Adrenal gland (tissue), 12 donors: ENCODE data around the gene CTDSP1. TPM values are rescaled to one million over a fixed set of nuclear protein-coding genes. Genes with fewer than 3 reads are reported as not detected.

Experiments used
- DNase-seq, 7 donors: peaks; one replicate each; pipeline ENCODE4 v3.0.0-alpha.2; 2019 to 2020
- H3K27ac ChIP-seq, 5 donors: fragments of 200-600 bp; sonication (generic) in 4 of 5; 1 replicate in 3 of 5; 2 replicates in 2 of 5; pipeline versions ENCODE4 v1.5.1 to v1.8.0; 2016 to 2020; ENCODE audit warnings: mild to moderate bottlenecking in 1 of 5
- H3K27me3 ChIP-seq: fragments of 200-600 bp; 2 replicates; pipeline ENCODE4 v1.8.0; 2021
- H3K36me3 ChIP-seq, 2 donors: fragments of 200-600 bp; replicated peaks in 1 of 2; 1 replicate in 1 of 2; 2 replicates in 1 of 2; pipeline versions ENCODE4 v1.5.1 to v1.8.0; 2018 to 2022
- H3K4me1 ChIP-seq, 2 donors: fragments of 200-600 bp; replicated peaks in 1 of 2; 1 replicate in 1 of 2; 2 replicates in 1 of 2; pipeline versions ENCODE4 v1.5.1 to v1.8.0; 2018 to 2021
- H3K4me3 ChIP-seq, 4 donors: fragments of 200-600 bp; sonication (generic) in 3 of 4; one replicate each; pipeline ENCODE4 v1.5.1; 2016 to 2018
- H3K9me3 ChIP-seq, 3 donors: fragments of 200-600 bp; sonication (generic) in 1 of 3; replicated peaks in 1 of 3; 1 replicate in 2 of 3; 2 replicates in 1 of 3; pipeline versions ENCODE4 v1.5.1 to v1.8.0; 2016 to 2021
- CTCF ChIP-seq, 6 experiments: fragments of 450-650 bp in 4 of 6; fragments of 200-600 bp in 2 of 6; sonication (generic) in 1 of 6; IDR thresholded peaks; 1 replicate in 5 of 6; 2 replicates in 1 of 6; pipeline versions ENCODE4 v1.5.1 to v1.8.0; 2016 to 2021; ENCODE audit warnings: antibody characterized with exemption in 6 of 6, mild to moderate bottlenecking in 2 of 6, moderate library complexity in 1 of 6
- POLR2A ChIP-seq, 2 donors: fragments of 450-650 bp; IDR thresholded peaks; one replicate each; pipeline ENCODE4 v1.6.1; 2017; ENCODE audit warnings: antibody characterized with exemption in 2 of 2, mild to moderate bottlenecking in 2 of 2, moderate library complexity in 1 of 2
- WGBS, 4 donors: extraction: QIAGEN DNeasy Blood & Tissue Kit in 2 of 4; methylation state at CpG; one replicate each; pipeline versions ENCODE4 v1.1.5 to v1.1.7; 2013 to 2017; 5-methylcytosine and 5-hydroxymethylcytosine counted together
- intact Hi-C, 2 donors: fragments of 100-400 bp; cut with DNase I; formaldehyde crosslinking; loops; one replicate each; pipeline versions ENCODE4 v1.14.1 to v1.15.0; 2022 to 2023
- polyA plus RNA-seq, 3 donors: library from polyadenylated mRNA; stranded (reverse); fragments of 200-250 nt in 2 of 3; fragments of 350-450 nt in 1 of 3; fragmentation: Illumina TruSeq in 1 of 3; extraction: RNeasy Lipid Tissue Mini Kit (QIAGEN cat#74804) in 1 of 3; gene quantifications; one replicate each; pipeline ENCODE4 v1.2.3, GENCODE V29; 2013 to 2014
- total RNA-seq, 9 donors: library from RNA; depleted of rRNA in 4 of 9; stranded (reverse); fragments of >200 nt in 4 of 9; fragments of 120-200 nt in 1 of 9; fragmentation: NEBNext Ultra II Directional in 1 of 9; extraction: Animal tissue kit (Norgen Biotek cat#: 25700) in 1 of 9; gene quantifications; one replicate each; pipeline versions ENCODE4 v1.1.0 to v1.2.4, GENCODE V29; 2013 to 2023
- donor health status: healthy with polysubstance abuse.
- donor health status: Bipolar disorder and iron deficiency.
- donor health status: DM: yes; HTN: yes; CAD: no.
- donor health status: DM: no; HTN: no; CAD: no.
- donor health status: DM: no; HTN: no; CAD: no.
- donor health status: DM: yes; HTN: yes; CAD: no.

Gene CTDSP1
- total and polyA plus RNA-seq, 12 donors: 34.0 to 161 (median 109) TPM

GRCh38 chr2:218429911-218430692, 30.4 kb downstream of the CTDSP1 start:
- H3K9me3 ChIP-seq: no peaks in the 10 kb centered on the region
- no peak overlapping the region for H3K27ac ChIP-seq
- intact Hi-C loops: no loop called here
- H3K36me3 ChIP-seq: no peaks in the 10 kb centered on the region
- H3K27me3 ChIP-seq: no peaks in the 10 kb centered on the region
- H3K4me1 ChIP-seq: no peaks in the 10 kb centered on the region
- TF ChIP-seq CTCF (IDR thresholded peaks at IDR 0.05) (no peak), POLR2A (IDR thresholded peaks at IDR 0.05) (no peak)
- 67 to 82% (median 75%) methylated on average over 7 to 9 of the region's 9 CpGs for WGBS, 4 donors
- no peak overlapping the region for H3K4me3 ChIP-seq
- DNase-seq: no peak

GRCh38 chr2:218430721-218431120, 31.1 kb downstream of the CTDSP1 start:
- 91 to 95% (median 93%) methylated on average over 7 to 11 of the region's 11 CpGs for WGBS, 4 donors
- Histone ChIP-seq H3K27me3 (no peaks in the 10 kb centered on the region), H3K36me3 (no peaks in the 10 kb centered on the region), H3K4me3 (no peak overlapping the region), H3K4me1 (no peaks in the 10 kb centered on the region), H3K9me3 (no peaks in the 10 kb centered on the region), H3K27ac (no peak overlapping the region)
- no peak for TF ChIP-seq CTCF (IDR thresholded peaks at IDR 0.05)
- TF ChIP-seq POLR2A (IDR thresholded peaks at IDR 0.05): no peak
- no peak for DNase-seq
- intact Hi-C loops: no loop called here

- Histone ChIP-seq H3K9me3 (no peaks in the 10 kb centered on the region), H3K36me3 (no peaks in the 10 kb centered on the region), H3K4me3 (no peak overlapping the region), H3K27ac (no peak overlapping the region), H3K27me3 (no peaks in the 10 kb centered on the region), H3K4me1 (no peaks in the 10 kb centered on the region)
- no peak for TF ChIP-seq POLR2A (IDR thresholded peaks at IDR 0.05)
- intact Hi-C loops: no loop called here
- WGBS, 4 donors: 79 to 94% (median 93%) methylated on average over 8 to 10 of the region's 10 CpGs
- no peak for DNase-seq
Observed at GRCh38 chr2:218431878-218432277, 32.2 kb downstream of the CTDSP1 start.

- Histone ChIP-seq H3K36me3 (no peaks in the 10 kb centered on the region), H3K9me3 (no peaks in the 10 kb centered on the region), H3K4me1 (no peaks in the 10 kb centered on the region), H3K27ac (no peak overlapping the region), H3K4me3 (no peak overlapping the region), H3K27me3 (no peaks in the 10 kb centered on the region)
- WGBS, 4 donors: 90 to 99% (median 93%) methylated on average over 8 of the region's 8 CpGs
- no peak for TF ChIP-seq POLR2A (IDR thresholded peaks at IDR 0.05)
- TF ChIP-seq CTCF (IDR thresholded peaks at IDR 0.05): no peak
- intact Hi-C loops: no loop called here
- no peak for DNase-seq
Observed at GRCh38 chr2:218432676-218433365, 33.2 kb downstream of the CTDSP1 start.
